Psoas muscle (tissue), 8 donors: ENCODE data around the gene ST6GALNAC2. TPM values are rescaled to one million over a fixed set of nuclear protein-coding genes. Genes with fewer than 3 reads are reported as not detected.

Source experiments
- ATAC-seq, 4 donors: fragments of 200-7000 bp; cut with Tn5 transposase; one replicate each; pipeline ENCODE4 v1.9.1; 2020; ENCODE audit warnings: moderate library complexity in 3 of 4, mild to moderate bottlenecking in 2 of 4
- DNase-seq, 2 donors: peaks; one replicate each; pipeline ENCODE4 v3.0.0-alpha.2; 2020
- H3K27ac ChIP-seq: fragments of 200-600 bp; one replicate; pipeline ENCODE4 v1.8.0; 2022
- H3K27me3 ChIP-seq, 3 donors: fragments of 200-600 bp in 1 of 3; one replicate each; pipeline versions ENCODE4 v1.6.1 to v1.8.0; 2013 to 2022; ENCODE audit warnings: low read length in 2 of 3, mild to moderate bottlenecking in 2 of 3, moderate library complexity in 1 of 3; ENCODE audit not compliant: insufficient read depth in 3 of 3
- H3K36me3 ChIP-seq, 2 donors: fragments of 200-600 bp in 1 of 2; one replicate each; pipeline versions ENCODE4 v1.6.1 to v1.8.0; 2013 to 2022; ENCODE audit warnings: low read depth in 1 of 2, mild to moderate bottlenecking in 1 of 2, moderate library complexity in 1 of 2; ENCODE audit not compliant: insufficient read depth in 1 of 2
- H3K4me1 ChIP-seq: fragments of 200-600 bp; one replicate; pipeline ENCODE4 v1.8.0; 2022
- H3K4me3 ChIP-seq: fragments of 200-600 bp; one replicate; pipeline ENCODE4 v1.8.0; 2022; ENCODE audit warnings: mild to moderate bottlenecking
- H3K9me3 ChIP-seq: fragments of 200-600 bp; one replicate; pipeline ENCODE4 v1.8.0; 2022
- CTCF ChIP-seq: fragments of 200-600 bp; IDR thresholded peaks from one replicate; pipeline ENCODE4 v1.8.0; 2022; ENCODE audit warnings: antibody characterized with exemption
- WGBS, 3 donors: extraction: QIAGEN DNeasy Blood & Tissue Kit; methylation state at CpG; one replicate each; pipeline versions ENCODE4 v1.1.6 to v1.1.7; 2013; 5-methylcytosine and 5-hydroxymethylcytosine counted together
- intact Hi-C, 2 donors: fragments of 100-400 bp; cut with DNase I; formaldehyde crosslinking; loops; one replicate each; pipeline versions ENCODE4 v1.11.0 to v1.14.2; 2022
- polyA plus RNA-seq, 3 donors: library from polyadenylated mRNA; stranded (reverse); fragments of 200-250 nt; gene quantifications; one replicate each; pipeline ENCODE4 v1.2.3, GENCODE V29; 2013
- total RNA-seq, 4 donors: library from RNA; stranded (reverse); fragmentation: NEBNext Ultra II Directional in 2 of 4; extraction: Animal tissue kit (Norgen Biotek cat#: 25700) in 2 of 4; gene quantifications; one replicate each; pipeline versions ENCODE4 v1.2.1 to v1.2.4, GENCODE V29; 2021 to 2023
- donor health status: healthy with polysubstance abuse.
- donor health status: DM: no; HTN: no; CAD: no; lungs with moderate emphysema.
- donor health status: Bipolar disorder and iron deficiency.
- donor health status: healthy.
- donor health status: DM: yes; HTN: yes; CAD: no.
- donor health status: DM: no; HTN: no; CAD: no.
- donor health status: DM: no; HTN: no; CAD: no.
- donor health status: DM: yes; HTN: yes; CAD: no.

The ST6GALNAC2 gene
- total and polyA plus RNA-seq, 7 donors, result 1.2 to 17.8 (median 8.7) TPM

- WGBS, 3 donors, result 80 to 88% (median 85%) methylated on average over 10 of the region's 10 CpGs
- no peak overlapping the region for H3K4me3 ChIP-seq
- ATAC-seq (no peak), DNase-seq (no peak)
- no peaks in the 10 kb centered on the region for H3K36me3 ChIP-seq
- no peak overlapping the region for H3K27ac ChIP-seq
- intact Hi-C loops, result no loop called here
- peaks cover 48% of the 10 kb centered on the region for H3K4me1 ChIP-seq
- H3K9me3 ChIP-seq, result no peaks in the 10 kb centered on the region
- H3K27me3 ChIP-seq, result peaks cover 0 to 10% (median 6%) of the 10 kb centered on the region in 3 donors
- no peak for TF ChIP-seq CTCF
These were observed 43.1 kb downstream of the ST6GALNAC2 start for GRCh38 chr17:76542566-76542971.

- Histone ChIP-seq H3K27me3 (peaks cover 0 to 14% (median 8%) of the 10 kb centered on the region in 3 donors), H3K27ac (no peak overlapping the region), H3K4me3 (no peak overlapping the region), H3K9me3 (no peaks in the 10 kb centered on the region), H3K4me1 (peaks cover 41% of the 10 kb centered on the region), H3K36me3 (no peaks in the 10 kb centered on the region)
- DNase-seq, result no peak
- ATAC-seq, result no peak
- intact Hi-C loops, result no loop called here
- WGBS, 3 donors, result 62 to 77% (median 68%) methylated on average over 10 of the region's 10 CpGs
- no peak for TF ChIP-seq CTCF
These were observed 43.8 kb downstream of the ST6GALNAC2 start for GRCh38 chr17:76541739-76542454.

GRCh38 chr17:76540381-76541300, 45.0 kb downstream of the ST6GALNAC2 start:
- Histone ChIP-seq H3K27ac (peak overlapping the region; percentile 72), H3K36me3 (no peaks in the 10 kb centered on the region), H3K4me1 (peaks cover 40% of the 10 kb centered on the region), H3K27me3 (peaks cover 0 to 19% (median 9%) of the 10 kb centered on the region in 3 donors), H3K4me3 (peak overlapping the region; percentile 71), H3K9me3 (no peaks in the 10 kb centered on the region)
- ATAC-seq, result peak; percentile 97 to 99 (median 98)
- peak; percentile 14 for TF ChIP-seq CTCF
- 5 to 7% (median 6%) methylated on average over 22 to 27 of the region's 27 CpGs for whole genome bisulfite sequencing, 3 donors
- intact Hi-C loops, result no loop called here
- DNase-seq, result peak; percentile 93 to 96

GRCh38 chr17:76539631-76540271, 45.9 kb downstream of the ST6GALNAC2 start, which contains the start of gene PRCD:
Gene PRCD, plus strand, starts transcription at chr17:76540044. Its CDS starts 98 bp downstream, at chr17:76540142.
- TF ChIP-seq CTCF, result no peak

More at GRCh38 chr17:76539631-76540271, 45.9 kb downstream of the ST6GALNAC2 start, which contains the start of gene PRCD:
- no peaks in the 10 kb centered on the region for H3K9me3 ChIP-seq
- no peaks in the 10 kb centered on the region for H3K36me3 ChIP-seq
- no peak for DNase-seq
- intact Hi-C loops, result no loop called here
- WGBS, 3 donors, result 44 to 59% (median 53%) methylated on average over 16 to 22 of the region's 22 CpGs
- ATAC-seq, result no peak
- H3K4me3 ChIP-seq, result peak within 1 kb of the TSS; percentile 71
- H3K27ac ChIP-seq, result peak within 1 kb of the TSS; percentile 72
- H3K4me1 ChIP-seq, result peaks cover 38% of the 10 kb centered on the region
- H3K27me3 ChIP-seq, result peaks cover 0 to 19% (median 9%) of the 10 kb centered on the region in 3 donors
